Fibroblast of villous mesenchyme (primary cell): ENCODE data around the gene OPN4. TPM values are rescaled to one million over a fixed set of nuclear protein-coding genes. Genes with fewer than 3 reads are reported as not detected.

Source experiments
- DNase-seq: peaks from one replicate; pipeline ENCODE4 v3.0.0-alpha.2; 2010; ENCODE audit warnings: low read depth
- H3K4me3 ChIP-seq: 2 replicates; pipeline ENCODE4 v1.5.1; 2011; ENCODE audit warnings: low read depth, mild to moderate bottlenecking, low read length
- total RNA-seq: library from RNA; depleted of rRNA; stranded (reverse); fragments of >200 nt; gene quantifications from 2 replicates; pipeline ENCODE4 v1.2.3, GENCODE V29; 2012
- TF ChIP-seq, protein P1 (sequence below): IDR thresholded peaks from 2 replicates; pipeline ENCODE4 v1.5.1; 2012; ENCODE audit warnings: low read depth, mild to moderate bottlenecking, low read length; ENCODE audit not compliant: insufficient read depth

The OPN4 gene
- total RNA-seq, 1 donor = not detected

- TF ChIP-seq, protein P1, sequence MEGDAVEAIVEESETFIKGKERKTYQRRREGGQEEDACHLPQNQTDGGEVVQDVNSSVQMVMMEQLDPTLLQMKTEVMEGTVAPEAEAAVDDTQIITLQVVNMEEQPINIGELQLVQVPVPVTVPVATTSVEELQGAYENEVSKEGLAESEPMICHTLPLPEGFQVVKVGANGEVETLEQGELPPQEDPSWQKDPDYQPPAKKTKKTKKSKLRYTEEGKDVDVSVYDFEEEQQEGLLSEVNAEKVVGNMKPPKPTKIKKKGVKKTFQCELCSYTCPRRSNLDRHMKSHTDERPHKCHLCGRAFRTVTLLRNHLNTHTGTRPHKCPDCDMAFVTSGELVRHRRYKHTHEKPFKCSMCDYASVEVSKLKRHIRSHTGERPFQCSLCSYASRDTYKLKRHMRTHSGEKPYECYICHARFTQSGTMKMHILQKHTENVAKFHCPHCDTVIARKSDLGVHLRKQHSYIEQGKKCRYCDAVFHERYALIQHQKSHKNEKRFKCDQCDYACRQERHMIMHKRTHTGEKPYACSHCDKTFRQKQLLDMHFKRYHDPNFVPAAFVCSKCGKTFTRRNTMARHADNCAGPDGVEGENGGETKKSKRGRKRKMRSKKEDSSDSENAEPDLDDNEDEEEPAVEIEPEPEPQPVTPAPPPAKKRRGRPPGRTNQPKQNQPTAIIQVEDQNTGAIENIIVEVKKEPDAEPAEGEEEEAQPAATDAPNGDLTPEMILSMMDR = no peak
- H3K4me3 ChIP-seq = no peak overlapping the region
- no peak for DNase-seq
Observed at GRCh38 chr10:86661161-86662025, 7.0 kb downstream of the OPN4 start.

DNA sequence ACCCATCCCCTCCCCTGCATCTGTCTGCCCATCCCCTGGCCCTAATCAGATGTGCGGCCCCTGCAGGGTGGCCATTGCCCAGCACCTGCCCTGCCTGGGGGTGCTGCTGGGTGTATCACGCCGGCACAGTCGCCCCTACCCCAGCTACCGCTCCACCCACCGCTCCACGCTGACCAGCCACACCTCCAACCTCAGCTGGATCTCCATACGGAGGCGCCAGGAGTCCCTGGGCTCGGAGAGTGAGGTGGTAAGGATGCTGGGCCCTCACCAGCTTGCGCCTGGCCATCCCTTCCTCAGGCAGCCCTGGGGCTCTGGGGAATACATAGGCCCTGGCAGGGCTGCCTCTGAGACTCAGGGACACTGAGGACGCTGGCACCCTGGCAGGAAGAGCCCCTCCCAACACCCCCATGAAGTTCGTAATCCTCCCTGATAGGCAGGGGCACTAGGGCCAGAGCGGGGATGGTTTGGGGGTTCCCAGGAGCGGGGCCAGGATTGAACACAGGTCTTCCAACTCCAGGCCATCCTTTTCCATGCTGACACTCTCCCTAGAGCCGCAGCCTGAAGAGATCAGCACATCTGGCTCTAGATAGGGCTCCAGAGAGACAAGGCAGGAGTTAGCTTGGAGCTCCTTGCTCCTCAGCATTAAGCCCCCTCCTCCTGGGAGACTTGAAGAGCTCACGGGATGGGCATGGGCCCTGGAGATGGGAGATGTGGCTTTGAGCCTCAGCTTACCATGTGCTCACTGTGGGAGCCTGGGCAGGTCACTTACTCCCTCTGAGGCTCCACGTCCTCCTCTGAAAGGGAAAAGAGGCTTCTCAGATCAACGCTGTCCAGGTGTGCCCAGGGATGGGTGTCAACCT lies 8.1 kb downstream of the OPN4 start:
- no peak overlapping the region for H3K4me3 ChIP-seq
- no peak for DNase-seq
- TF ChIP-seq, protein P1 = no peak

DNA sequence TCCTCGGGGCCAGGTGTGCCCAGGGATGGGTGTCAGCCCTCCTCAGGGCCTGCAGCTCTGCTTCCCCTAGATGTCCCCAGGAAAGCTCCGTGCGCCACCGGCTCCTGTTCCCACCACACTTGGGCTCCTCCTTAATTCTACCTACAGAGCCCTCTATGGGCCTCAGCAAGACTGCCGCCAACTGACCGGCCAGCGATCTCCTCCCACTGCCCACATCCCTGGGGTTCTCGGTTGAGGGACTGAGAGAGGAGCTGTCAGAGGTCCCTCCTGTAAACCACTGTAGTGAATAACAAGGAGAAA lies 8.6 kb downstream of the OPN4 start:
- DNase-seq = no peak
- TF ChIP-seq, protein P1 = no peak
- no peak overlapping the region for H3K4me3 ChIP-seq

GRCh38 chr10:86663576-86664339 lies 9.4 kb downstream of the OPN4 start:
- no peak overlapping the region for H3K4me3 ChIP-seq
- TF ChIP-seq, protein P1 = no peak
- no peak for DNase-seq

GRCh38 chr10:86664341-86665217 lies 10.2 kb downstream of the OPN4 start:
- TF ChIP-seq, protein P1 = no peak
- no peak overlapping the region for H3K4me3 ChIP-seq
- DNase-seq = no peak

GRCh38 chr10:86665218-86665607 lies 10.9 kb downstream of the OPN4 start:
- DNase-seq = no peak
- no peak overlapping the region for H3K4me3 ChIP-seq
- TF ChIP-seq, protein P1 = no peak
